Measurements from ENCODE around the gene LRP11. TPM values are rescaled to one million over a fixed set of nuclear protein-coding genes. Genes with fewer than 3 reads are reported as not detected.
A peak's percentile ranks its signal among the peaks of the same experiment; 100 is the strongest.

The LRP11 gene
- polyA plus RNA-seq, 3 donors: 0.20 to 0.41 (median 0.32) TPM

DNA sequence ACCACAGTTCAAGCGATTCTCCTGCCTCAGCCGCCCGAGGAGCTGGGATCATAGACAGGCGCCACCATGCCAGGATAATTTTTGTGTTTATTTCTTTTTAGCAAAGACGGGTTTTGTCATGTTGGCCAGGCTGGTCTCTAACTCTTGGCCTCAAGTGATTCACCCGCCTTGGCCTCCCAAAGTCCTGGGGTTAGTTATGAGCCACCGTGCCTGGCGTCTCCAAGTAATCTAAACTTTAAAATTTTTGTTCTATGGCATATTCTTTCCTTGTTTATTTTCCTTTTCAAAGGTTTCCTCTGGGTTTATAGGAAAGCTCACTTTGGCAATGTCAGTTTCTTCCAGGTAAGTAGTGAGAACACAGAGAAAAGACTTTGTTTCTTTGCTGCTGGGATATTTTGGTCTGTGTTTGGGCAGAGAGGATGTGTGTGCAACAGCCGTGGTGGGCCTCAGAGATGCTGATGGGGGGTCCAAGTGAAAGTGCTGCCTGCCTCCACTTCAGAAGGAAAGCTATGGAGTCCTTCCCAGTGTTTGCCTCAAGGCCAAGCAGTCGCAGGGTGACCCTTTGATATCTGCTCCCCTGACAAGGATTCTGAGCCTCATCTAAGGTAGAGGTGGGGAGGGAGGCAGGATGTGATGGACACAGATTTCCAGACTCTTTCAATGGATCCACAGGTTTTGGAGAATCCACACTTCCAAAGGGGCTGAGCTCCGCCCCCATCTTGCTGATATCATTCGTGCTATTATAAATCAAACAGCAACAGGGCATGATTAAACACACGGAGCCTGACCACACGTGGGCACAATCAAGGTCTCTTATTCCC lies 2.3 kb downstream of the LRP11 start:
- no peaks in the 10 kb centered on the region for H4K20me1 ChIP-seq (ENCODE audit: insufficient read depth, low read length)
- Mint-ChIP-seq H3K4me1 (peaks cover 21% of the 10 kb centered on the region), H3K27ac (no peak overlapping the region), H3K9me3 (no peaks in the 10 kb centered on the region), H3K27me3 (ENCODE audit: low read depth in 3 of 3) (peaks cover 2 to 11% (median 4%) of the 10 kb centered on the region in 3 donors), H3K4me3 (peak overlapping the region; percentile 20 to 44), H3K36me3 (no peaks in the 10 kb centered on the region)
- H3K9me3 ChIP-seq (replicated peaks in 1 of 2; ENCODE audit: control insufficient read depth in 1 of 2, insufficient read depth in 1 of 2, low read length in 2 of 2): no peaks in the 10 kb centered on the region
- H3K4me3 ChIP-seq (replicated peaks in 1 of 3; ENCODE audit: low read depth in 2 of 3, low read length in 3 of 3): no peak overlapping the region
- H3K4me1 ChIP-seq (ENCODE audit: control insufficient read depth in 1 of 2, insufficient read depth in 2 of 2, low read length in 2 of 2): peaks cover 16 to 26% of the 10 kb centered on the region in 2 donors
- H3K9ac ChIP-seq (ENCODE audit: insufficient read depth, low read length, poor library complexity, severe bottlenecking): no peak overlapping the region
- TF ChIP-seq, protein P1, sequence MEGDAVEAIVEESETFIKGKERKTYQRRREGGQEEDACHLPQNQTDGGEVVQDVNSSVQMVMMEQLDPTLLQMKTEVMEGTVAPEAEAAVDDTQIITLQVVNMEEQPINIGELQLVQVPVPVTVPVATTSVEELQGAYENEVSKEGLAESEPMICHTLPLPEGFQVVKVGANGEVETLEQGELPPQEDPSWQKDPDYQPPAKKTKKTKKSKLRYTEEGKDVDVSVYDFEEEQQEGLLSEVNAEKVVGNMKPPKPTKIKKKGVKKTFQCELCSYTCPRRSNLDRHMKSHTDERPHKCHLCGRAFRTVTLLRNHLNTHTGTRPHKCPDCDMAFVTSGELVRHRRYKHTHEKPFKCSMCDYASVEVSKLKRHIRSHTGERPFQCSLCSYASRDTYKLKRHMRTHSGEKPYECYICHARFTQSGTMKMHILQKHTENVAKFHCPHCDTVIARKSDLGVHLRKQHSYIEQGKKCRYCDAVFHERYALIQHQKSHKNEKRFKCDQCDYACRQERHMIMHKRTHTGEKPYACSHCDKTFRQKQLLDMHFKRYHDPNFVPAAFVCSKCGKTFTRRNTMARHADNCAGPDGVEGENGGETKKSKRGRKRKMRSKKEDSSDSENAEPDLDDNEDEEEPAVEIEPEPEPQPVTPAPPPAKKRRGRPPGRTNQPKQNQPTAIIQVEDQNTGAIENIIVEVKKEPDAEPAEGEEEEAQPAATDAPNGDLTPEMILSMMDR (IDR thresholded peaks at IDR 0.05): no peak
- no peak overlapping the region for H3K4me2 ChIP-seq (replicated peaks; ENCODE audit: extremely low read depth, low read length, poor library complexity, severe bottlenecking)
- 82% methylated on average over 8 of the region's 14 CpGs for WGBS (ENCODE audit: insufficient coverage)
- H3K79me2 ChIP-seq (ENCODE audit: insufficient read depth, low read length): no peaks in the 10 kb centered on the region
- no peak for DNase-seq
- no peak overlapping the region for H3K27ac ChIP-seq (ENCODE audit: low read depth in 1 of 2, low read length in 2 of 2)
- no peak overlapping the region for H2AFZ ChIP-seq (ENCODE audit: insufficient read depth, low read depth, low read length, poor library complexity, severe bottlenecking)
- no peaks in the 10 kb centered on the region for H3K36me3 ChIP-seq (replicated peaks in 1 of 2; ENCODE audit: control insufficient read depth in 1 of 2, insufficient read depth in 2 of 2, low read length in 2 of 2)
- no peaks in the 10 kb centered on the region for H3K27me3 ChIP-seq (ENCODE audit: control insufficient read depth in 2 of 2, insufficient read depth in 2 of 2, low read length in 2 of 2)
- intact Hi-C loops (cut with micrococcal nuclease): loop anchor here in 1 of 2 donors (10.0 kb wide), 1 partner anchor 137 kb away; no protein-coding TSS in a partner anchor

DNA sequence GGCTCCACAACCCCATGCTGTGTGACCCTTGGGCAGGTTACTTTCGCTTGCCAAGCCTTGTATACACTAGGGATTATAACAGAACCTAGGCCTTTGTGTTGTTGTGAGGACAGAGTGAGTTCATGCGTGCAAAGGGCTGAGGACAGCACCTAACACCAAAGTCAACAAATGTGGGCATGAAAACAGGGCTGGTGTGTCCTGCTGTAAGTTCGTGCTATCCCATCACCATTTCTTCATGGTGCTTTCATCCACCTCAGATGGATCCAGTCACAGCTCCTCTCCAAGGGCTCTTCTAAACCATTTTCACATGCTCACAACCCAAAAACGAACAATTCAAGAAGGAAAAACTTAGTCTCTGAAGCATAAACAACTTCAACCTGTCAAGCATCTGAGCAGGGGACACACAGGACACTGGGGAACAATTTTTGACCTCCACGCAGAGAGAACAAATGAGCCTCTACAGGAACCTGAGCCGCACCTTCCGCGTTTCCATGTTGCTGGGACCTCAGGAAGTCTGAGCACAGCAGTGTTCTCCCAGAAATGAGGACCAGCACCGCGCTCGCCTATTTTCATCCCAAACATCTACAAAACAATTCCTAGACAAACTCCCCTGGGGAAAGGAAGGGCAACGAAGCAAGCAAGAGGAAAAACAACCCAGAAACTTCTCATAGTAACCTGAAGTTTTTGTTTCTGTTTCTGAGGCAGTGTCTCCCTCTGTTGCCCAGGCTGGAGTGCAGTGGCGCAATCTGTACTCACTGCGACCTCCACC lies 3.1 kb downstream of the LRP11 start:
- peaks cover 21% of the 10 kb centered on the region for H3K4me1 Mint-ChIP-seq
- Histone ChIP-seq H3K4me1 (ENCODE audit: control insufficient read depth in 1 of 2, insufficient read depth in 2 of 2, low read length in 2 of 2) (peaks cover 16 to 26% of the 10 kb centered on the region in 2 donors), H4K20me1 (ENCODE audit: insufficient read depth, low read length) (no peaks in the 10 kb centered on the region), H3K27me3 (ENCODE audit: control insufficient read depth in 2 of 2, insufficient read depth in 2 of 2, low read length in 2 of 2) (no peaks in the 10 kb centered on the region), H3K4me3 (replicated peaks in 1 of 3; ENCODE audit: low read depth in 2 of 3, low read length in 3 of 3) (no peak overlapping the region), H3K36me3 (replicated peaks in 1 of 2; ENCODE audit: control insufficient read depth in 1 of 2, insufficient read depth in 2 of 2, low read length in 2 of 2) (no peaks in the 10 kb centered on the region), H3K4me2 (replicated peaks; ENCODE audit: extremely low read depth, low read length, poor library complexity, severe bottlenecking) (no peak overlapping the region), H3K9me3 (replicated peaks in 1 of 2; ENCODE audit: control insufficient read depth in 1 of 2, insufficient read depth in 1 of 2, low read length in 2 of 2) (no peaks in the 10 kb centered on the region), H3K79me2 (ENCODE audit: insufficient read depth, low read length) (no peaks in the 10 kb centered on the region), H2AFZ (ENCODE audit: insufficient read depth, low read depth, low read length, poor library complexity, severe bottlenecking) (no peak overlapping the region), H3K27ac (ENCODE audit: low read depth in 1 of 2, low read length in 2 of 2) (no peak overlapping the region), H3K9ac (ENCODE audit: insufficient read depth, low read length, poor library complexity, severe bottlenecking) (no peak overlapping the region)
- H3K36me3 Mint-ChIP-seq: no peaks in the 10 kb centered on the region
- whole genome bisulfite sequencing (ENCODE audit: insufficient coverage): 93% methylated on average over 10 of the region's 14 CpGs
- H3K27me3 Mint-ChIP-seq (ENCODE audit: low read depth in 3 of 3): peaks cover 2 to 11% (median 4%) of the 10 kb centered on the region in 3 donors
- TF ChIP-seq, protein P1 (IDR thresholded peaks at IDR 0.05): no peak
- no peak overlapping the region for H3K27ac Mint-ChIP-seq
- intact Hi-C loops (cut with micrococcal nuclease): loop anchor here in 1 of 2 donors (10.0 kb wide), 1 partner anchor 136 kb away; no protein-coding TSS in a partner anchor
- H3K9me3 Mint-ChIP-seq: no peaks in the 10 kb centered on the region
- no peak for DNase-seq
- H3K4me3 Mint-ChIP-seq: peak overlapping the region in 1 of 2 donors; percentile 44
